Tibial nerve (tissue), 4 donors: ENCODE measurements around the gene TRIM75. TPM values are rescaled to one million over a fixed set of nuclear protein-coding genes. Genes with fewer than 3 reads are reported as not detected.

Experiments
- DNase-seq, 2 donors: peaks; one replicate each; pipeline ENCODE4 v3.0.0-alpha.2; 2019; ENCODE audit warnings: low spot score in 2 of 2
- H3K27ac ChIP-seq, 4 donors: fragments of 200-600 bp; sonication (generic) in 3 of 4; one replicate each; pipeline ENCODE4 v1.5.1; 2017 to 2019; ENCODE audit warnings: mild to moderate bottlenecking in 1 of 4
- H3K27me3 ChIP-seq, 2 donors: fragments of 200-600 bp; sonication (generic) in 1 of 2; one replicate each; pipeline versions ENCODE4 v1.5.1 to v1.6.0; 2017 to 2019
- H3K36me3 ChIP-seq, 3 donors: fragments of 200-600 bp; sonication (generic); one replicate each; pipeline ENCODE4 v1.5.1; 2018 to 2019
- H3K4me1 ChIP-seq, 4 donors: fragments of 200-600 bp; sonication (generic) in 3 of 4; one replicate each; pipeline ENCODE4 v1.5.1; 2017 to 2019
- H3K4me3 ChIP-seq, 4 donors: fragments of 200-600 bp; sonication (generic) in 3 of 4; one replicate each; pipeline ENCODE4 v1.5.1; 2017 to 2019; ENCODE audit warnings: mild to moderate bottlenecking in 1 of 4, moderate library complexity in 1 of 4
- H3K9me3 ChIP-seq, 4 donors: fragments of 200-600 bp; sonication (generic) in 3 of 4; one replicate each; pipeline ENCODE4 v1.5.1; 2017 to 2019
- CTCF ChIP-seq, 5 experiments: fragments of 200-600 bp in 3 of 5; fragments of 450-650 bp in 2 of 5; sonication (generic) in 3 of 5; IDR thresholded peaks; one replicate each; pipeline ENCODE4 v1.5.1; 2016 to 2019; ENCODE audit warnings: antibody characterized with exemption in 5 of 5, mild to moderate bottlenecking in 3 of 5, moderate library complexity in 2 of 5
- EP300 ChIP-seq, 2 donors: sonication (generic); formaldehyde crosslinking; IDR thresholded peaks; one replicate each; pipeline ENCODE4 v1.6.1; 2017; ENCODE audit warnings: antibody characterized with exemption in 2 of 2, mild to moderate bottlenecking in 1 of 2
- POLR2A ChIP-seq, 2 donors: fragments of 450-650 bp; IDR thresholded peaks; one replicate each; pipeline ENCODE4 v1.6.1; 2017; ENCODE audit warnings: antibody characterized with exemption in 2 of 2, mild to moderate bottlenecking in 2 of 2, moderate library complexity in 2 of 2
- WGBS, 2 donors: methylation state at CpG; one replicate each; pipeline ENCODE4 v1.1.5; 2018; 5-methylcytosine and 5-hydroxymethylcytosine counted together
- total RNA-seq, 4 donors: library from RNA; depleted of rRNA; stranded (reverse); fragments of >200 nt; gene quantifications; one replicate each; pipeline ENCODE4 v1.1.0, GENCODE V29; 2016

Gene TRIM75
- total RNA-seq, 4 donors from 2014 or later, result not detected

- 80 to 81% methylated on average over 7 of the region's 7 CpGs for WGBS, 2 donors
- TF ChIP-seq EP300 (IDR thresholded peaks at IDR 0.05) (no peak), CTCF (IDR thresholded peaks at IDR 0.05) (no peak), POLR2A (IDR thresholded peaks at IDR 0.05) (no peak)
- DNase-seq, result no peak
- Histone ChIP-seq H3K27ac (no peak overlapping the region), H3K9me3 (peaks cover 0 to 11% (median 0%) of the 10 kb centered on the region in 4 donors), H3K4me1 (no peaks in the 10 kb centered on the region), H3K27me3 (no peaks in the 10 kb centered on the region), H3K36me3 (no peaks in the 10 kb centered on the region), H3K4me3 (no peak overlapping the region)
Observed at GRCh38 chr4:165027762-165028402, 25.8 kb upstream of the TRIM75 start.

DNA sequence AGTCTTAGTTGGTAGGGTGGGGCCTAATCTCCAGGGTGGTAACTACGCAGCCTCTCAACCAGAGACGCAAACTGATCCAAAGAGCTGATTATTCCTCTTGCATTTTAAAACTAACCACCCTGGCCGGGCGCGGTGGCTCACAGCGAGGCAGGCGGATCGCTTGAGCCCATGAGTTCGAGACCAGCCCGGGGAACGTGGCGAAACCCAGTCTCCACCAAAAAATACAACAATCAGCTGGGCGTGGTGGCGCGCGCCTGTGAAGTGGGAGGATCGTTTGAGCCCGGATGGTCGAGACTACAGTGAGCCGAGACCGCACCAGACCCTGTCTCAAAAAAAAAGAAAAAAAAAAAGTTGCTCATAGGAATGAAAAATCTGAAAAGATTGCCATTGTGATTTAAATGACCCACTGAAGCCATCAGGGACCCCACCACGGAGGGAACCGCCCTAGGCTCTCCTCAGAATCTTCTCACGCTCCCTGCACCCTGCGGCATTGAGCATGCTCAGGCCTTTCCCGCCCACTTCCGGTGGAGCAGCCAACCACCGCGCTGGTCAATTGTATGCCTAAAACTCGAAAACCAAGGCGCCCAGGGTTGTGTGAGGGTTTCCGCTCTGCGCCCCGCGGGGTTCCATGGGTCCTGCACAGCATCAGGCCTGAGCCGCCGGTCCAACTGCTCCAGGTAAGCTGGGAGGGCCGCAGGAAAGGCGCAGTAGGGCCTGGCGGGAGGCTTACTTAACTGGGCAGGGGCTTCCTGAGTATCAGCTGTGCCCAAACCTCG is 22.0 kb upstream of the TRIM75 start, which contains the start of gene TRIM60:
Gene TRIM60, plus strand, starts transcription at position 564 of the 776 bp plus-strand sequence. CDS start 8,074 bp downstream, outside the sequence.
- WGBS, 2 donors, result 95 to 97% methylated on average over 39 to 41 of the region's 41 CpGs
- Histone ChIP-seq H3K27me3 (no peaks in the 10 kb centered on the region), H3K36me3 (no peaks in the 10 kb centered on the region), H3K9me3 (peaks cover 0 to 11% (median 0%) of the 10 kb centered on the region in 4 donors), H3K27ac (no peak within 1 kb of the TSS), H3K4me3 (no peak within 1 kb of the TSS), H3K4me1 (no peaks in the 10 kb centered on the region)
- TF ChIP-seq EP300 (IDR thresholded peaks at IDR 0.05), result no peak
- no peak for TF ChIP-seq CTCF (IDR thresholded peaks at IDR 0.05)
- TF ChIP-seq POLR2A (IDR thresholded peaks at IDR 0.05), result no peak
- no peak for DNase-seq

DNA sequence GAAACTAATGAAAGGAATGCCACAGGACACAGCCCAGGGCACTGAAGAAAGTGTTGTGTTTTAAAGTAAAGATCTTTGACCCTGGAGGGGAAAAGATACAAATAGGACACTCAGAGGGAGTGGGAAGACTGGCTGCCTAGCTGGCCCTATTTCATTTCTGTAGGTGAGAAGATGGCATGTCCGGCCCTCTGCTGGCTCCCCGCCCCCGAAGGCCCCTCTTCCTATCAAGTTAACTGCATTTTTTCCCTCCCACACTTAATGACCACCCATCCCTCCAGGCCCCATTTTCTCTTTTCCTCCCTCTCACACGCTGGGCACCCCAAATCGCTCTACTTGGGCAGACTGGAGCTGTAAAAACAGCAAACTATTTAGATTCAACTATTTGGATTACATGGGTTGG is 5.5 kb upstream of the TRIM75 start:
- no peaks in the 10 kb centered on the region for H3K36me3 ChIP-seq
- no peaks in the 10 kb centered on the region for H3K9me3 ChIP-seq
- no peak overlapping the region for H3K4me3 ChIP-seq
- 72 to 79% methylated on average over 5 of the region's 5 CpGs for WGBS, 2 donors
- H3K27ac ChIP-seq, result no peak overlapping the region
- DNase-seq, result no peak
- no peaks in the 10 kb centered on the region for H3K27me3 ChIP-seq
- TF ChIP-seq POLR2A (IDR thresholded peaks at IDR 0.05) (no peak), CTCF (IDR thresholded peaks at IDR 0.05) (no peak), EP300 (IDR thresholded peaks at IDR 0.05) (no peak)
- no peaks in the 10 kb centered on the region for H3K4me1 ChIP-seq

DNA sequence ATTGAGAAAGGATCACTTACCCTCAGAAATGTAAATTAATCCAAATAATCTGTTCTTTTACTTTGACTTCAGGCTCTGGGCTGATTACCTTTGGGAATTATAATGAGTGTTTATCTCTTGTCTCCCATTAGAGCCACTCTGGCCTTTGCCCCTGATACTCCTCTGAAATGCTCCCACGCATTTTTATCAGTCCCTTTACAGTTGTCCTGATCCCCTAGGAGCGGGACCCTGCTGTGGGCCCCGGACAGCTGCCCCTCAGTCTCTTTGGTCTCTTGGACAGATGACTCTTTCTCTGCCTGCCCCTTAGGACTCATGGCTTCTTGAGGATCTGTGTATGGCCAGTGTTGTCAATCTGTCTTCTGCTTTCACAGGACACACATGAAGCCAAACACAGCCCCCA is 1.0 kb upstream of the TRIM75 start:
- H3K9me3 ChIP-seq, result no peaks in the 10 kb centered on the region
- H3K4me3 ChIP-seq, result no peak overlapping the region
- TF ChIP-seq CTCF (IDR thresholded peaks at IDR 0.05) (no peak), EP300 (IDR thresholded peaks at IDR 0.05) (no peak), POLR2A (IDR thresholded peaks at IDR 0.05) (no peak)
- WGBS, 2 donors, result 51 to 61% methylated on average over 3 of the region's 3 CpGs
- no peaks in the 10 kb centered on the region for H3K36me3 ChIP-seq
- no peak for DNase-seq
- no peak overlapping the region for H3K27ac ChIP-seq
- no peaks in the 10 kb centered on the region for H3K27me3 ChIP-seq
- H3K4me1 ChIP-seq, result no peaks in the 10 kb centered on the region

DNA sequence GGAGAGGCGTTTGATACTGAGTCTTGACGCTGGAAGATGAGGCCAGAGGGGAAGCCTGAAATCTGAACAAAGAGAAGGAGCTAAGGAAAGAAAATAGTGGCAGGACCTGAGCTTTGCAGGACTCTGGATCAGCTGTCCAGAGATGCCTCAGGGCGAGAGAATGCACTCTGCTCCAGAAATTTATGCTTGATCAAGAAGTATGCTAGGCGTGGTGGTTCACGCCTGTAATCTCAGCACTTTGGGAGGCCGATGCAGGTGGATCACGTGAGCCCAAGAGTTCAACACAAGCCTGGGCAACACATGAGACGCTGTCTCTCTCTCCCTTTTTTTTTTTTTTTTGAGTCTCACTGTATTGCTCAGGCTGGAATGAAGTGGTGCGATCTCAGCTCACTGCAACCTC is 1.9 kb downstream of the TRIM75 start:
- 88 to 91% methylated on average over 9 of the region's 9 CpGs for WGBS, 2 donors
- no peak overlapping the region for H3K27ac ChIP-seq
- no peak for TF ChIP-seq CTCF (IDR thresholded peaks at IDR 0.05)
- TF ChIP-seq EP300 (IDR thresholded peaks at IDR 0.05), result no peak
- TF ChIP-seq POLR2A (IDR thresholded peaks at IDR 0.05), result no peak

More for the DNA sequence above, 1.9 kb downstream of the TRIM75 start:
- no peaks in the 10 kb centered on the region for H3K27me3 ChIP-seq
- H3K9me3 ChIP-seq, result no peaks in the 10 kb centered on the region
- H3K4me1 ChIP-seq, result peaks cover 0 to 5% (median 0%) of the 10 kb centered on the region in 4 donors
- DNase-seq, result no peak
- H3K36me3 ChIP-seq, result no peaks in the 10 kb centered on the region
- H3K4me3 ChIP-seq, result no peak overlapping the region
